ENCODE data around the gene SYCP2.

SYCP2 gene

DNA sequence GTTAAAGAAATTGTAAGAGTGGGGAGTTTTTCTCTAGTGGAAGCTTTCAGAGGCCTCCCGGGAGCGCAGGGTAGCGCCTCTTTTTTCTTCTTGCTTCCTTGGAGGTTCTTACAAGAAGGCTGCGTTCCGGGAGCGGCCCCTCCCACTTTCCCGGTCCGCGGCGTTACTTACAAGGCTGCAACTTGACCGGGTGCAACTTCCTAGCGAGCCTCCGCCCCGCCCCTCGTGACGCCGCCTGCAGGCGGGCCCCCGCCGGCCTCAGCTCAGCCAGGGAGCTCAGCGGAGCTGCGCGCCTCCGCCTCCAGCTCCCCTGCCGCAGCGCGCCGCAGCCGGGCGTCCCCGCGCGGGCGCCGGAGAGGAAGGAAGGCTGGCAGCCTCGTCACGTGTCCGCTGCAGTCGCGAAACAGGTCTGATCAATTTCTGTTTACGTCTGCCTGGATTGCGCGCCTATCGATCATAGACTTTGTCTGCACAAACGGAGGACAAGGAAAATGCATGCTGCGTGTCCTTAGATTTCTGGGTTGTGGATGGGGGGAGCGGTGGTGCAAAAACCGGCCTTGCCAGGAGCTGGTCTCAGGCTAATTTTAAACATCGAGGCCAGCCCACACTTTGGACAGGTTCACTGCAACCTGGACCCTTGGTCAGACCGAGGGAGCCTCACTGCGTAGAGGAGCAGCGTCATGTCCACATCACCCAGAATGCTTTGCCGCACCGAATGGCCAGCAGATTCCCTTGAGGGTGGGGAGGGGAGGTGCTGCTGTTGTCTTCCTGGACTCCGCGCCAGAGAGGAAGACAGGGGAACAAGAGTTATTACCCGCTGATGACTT lies 6.9 kb upstream of the SYCP2 start, which contains the start of the genes FAM217B and PPP1R3D:
FAM217B (plus strand) TSS at position 261 of the 827 bp plus-strand sequence. CDS start 3,555 bp downstream, outside the sequence.
PPP1R3D (minus strand) TSS at position 177 of the 827 bp plus-strand sequence. CDS start 374 bp downstream, outside the sequence.
- peak; percentile 92 for DNase-seq

DNA sequence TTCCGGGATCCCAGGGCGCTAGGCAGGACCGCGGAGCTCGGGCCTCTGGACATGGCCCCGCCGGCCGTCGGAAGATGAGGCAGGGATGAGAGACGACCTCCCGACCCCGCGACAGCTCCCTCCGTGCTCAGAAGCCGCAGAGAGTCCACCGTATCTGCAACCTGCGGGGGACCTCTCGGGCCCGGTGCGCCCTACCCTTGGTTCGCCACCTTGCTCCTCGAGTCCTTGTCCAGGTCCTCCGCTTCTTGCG lies 6.4 kb upstream of the SYCP2 start:
- no peak for DNase-seq

DNA sequence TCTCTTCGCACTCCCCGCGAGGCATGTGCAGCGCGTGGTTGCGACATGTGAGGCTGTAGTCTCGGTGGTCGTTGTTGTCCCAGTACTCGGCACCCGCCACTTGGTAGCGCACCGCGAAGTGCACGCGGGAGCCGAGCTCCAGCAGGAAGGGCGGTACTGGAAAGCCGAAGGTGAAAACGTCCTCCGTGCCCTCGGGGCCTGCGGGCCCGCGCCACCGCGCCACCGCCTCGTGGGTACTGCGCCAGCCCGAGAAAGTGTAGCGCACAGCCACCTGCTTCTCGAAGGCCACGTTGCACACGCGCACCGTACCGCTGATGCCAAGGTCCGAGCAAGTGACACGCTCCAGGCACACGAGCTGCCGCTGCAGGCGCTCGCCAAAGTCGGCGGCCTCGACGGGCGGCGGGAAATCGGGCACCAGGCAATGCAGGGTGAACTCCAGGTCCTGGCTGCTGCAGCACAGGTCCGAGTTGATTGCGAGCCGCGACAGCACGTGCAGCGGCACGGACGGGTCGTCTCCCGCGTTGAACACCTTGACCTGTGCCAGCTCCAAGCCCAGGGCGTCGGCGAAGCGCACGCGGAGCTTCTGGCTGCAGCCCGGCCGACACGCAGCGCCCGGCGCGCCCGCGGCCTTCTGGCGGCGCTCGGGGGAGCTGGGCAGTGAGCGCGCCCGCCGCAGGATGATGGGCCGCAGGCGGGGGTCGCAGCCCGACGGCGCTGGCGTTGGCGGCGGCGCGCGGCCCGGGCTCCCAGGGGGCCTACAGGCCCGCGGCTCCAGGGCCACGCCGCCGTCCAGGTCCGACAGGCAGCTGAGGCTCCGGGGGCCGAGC lies 5.8 kb upstream of the SYCP2 start:
- no peak for DNase-seq

DNA sequence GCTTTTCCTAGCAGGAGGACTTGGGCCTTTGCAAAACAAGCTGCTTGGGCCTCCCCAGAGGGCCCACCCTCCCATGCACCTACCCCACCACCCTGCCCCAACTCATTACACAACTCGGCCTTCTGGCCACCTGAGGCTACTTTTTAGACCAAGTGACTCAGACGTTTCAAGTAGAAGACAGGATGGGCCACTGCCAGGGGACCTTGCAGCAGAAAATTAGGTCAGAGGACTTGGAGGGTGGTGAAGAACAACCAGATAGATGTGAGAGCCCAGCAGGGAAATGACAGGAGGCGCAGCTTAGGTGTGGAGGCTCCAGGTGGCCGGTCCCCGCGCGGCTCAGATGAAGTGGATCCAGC lies 5.2 kb upstream of the SYCP2 start:
- DNase-seq, result no peak

DNA sequence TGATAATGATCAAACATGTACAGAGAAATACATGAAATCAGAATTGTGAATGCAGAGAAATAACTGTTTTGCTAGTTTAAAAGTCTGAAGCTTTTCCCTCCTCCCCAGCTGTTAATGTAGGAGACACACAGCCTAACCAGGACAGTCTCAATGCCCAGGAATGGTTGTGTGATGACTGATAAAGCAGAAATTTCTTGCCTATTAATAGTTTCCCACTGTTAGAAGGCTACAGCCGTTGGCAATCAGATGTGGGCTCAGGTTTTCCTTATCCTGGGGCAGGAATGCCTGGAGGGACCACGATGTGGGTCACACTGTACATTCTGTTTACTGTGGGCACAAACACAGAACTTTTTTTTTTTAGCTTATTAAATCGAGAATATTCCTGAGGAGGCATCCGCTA lies 4.8 kb upstream of the SYCP2 start:
- DNase-seq, result peak; percentile 31

DNA sequence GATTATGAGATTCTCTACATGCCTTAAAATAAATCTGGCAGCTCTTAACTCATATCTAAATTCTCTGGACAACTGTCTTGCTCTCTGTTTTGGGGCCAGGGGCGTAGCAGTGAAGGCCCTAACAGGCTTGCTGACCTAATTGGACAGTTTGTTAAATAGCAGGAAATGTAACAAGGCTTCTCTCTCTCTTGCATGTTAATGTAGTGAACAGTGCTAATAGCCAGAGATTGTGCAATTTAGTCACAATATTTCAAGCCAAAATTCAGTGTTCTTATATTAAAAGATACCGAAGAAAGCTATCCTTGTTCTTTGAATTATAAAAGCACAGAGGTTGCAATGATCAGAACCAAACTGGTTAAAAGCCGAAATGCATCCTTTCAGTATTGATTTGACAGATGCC lies 3.7 kb upstream of the SYCP2 start:
- DNase-seq, result no peak

DNA sequence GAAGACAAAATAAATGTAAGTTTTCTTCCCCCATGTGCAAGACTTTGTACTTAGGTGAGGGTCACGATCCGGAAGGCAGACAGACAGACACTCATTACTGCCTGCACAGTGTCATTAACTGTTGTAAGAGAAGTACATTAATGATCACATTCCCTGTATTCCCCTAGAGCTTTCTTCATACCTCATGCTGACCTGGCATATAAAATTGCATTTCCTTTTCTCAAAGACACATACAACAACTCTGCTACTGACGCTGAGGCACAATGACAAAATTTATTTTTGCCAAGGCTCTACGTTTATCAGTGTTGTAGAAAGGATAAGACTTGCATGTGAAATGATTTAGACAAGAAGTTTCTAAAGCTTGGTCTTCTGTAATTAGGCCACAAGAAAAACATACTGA lies 3.0 kb upstream of the SYCP2 start:
- DNase-seq, result no peak

- no peak for DNase-seq
Measured at GRCh38 chr20:59935457-59936185, 2.2 kb upstream of the SYCP2 start.

- DNase-seq, result peak; percentile 76
Measured at GRCh38 chr20:59933849-59934585, 580 bp upstream of the SYCP2 start.

GRCh38 chr20:59932616-59933295 lies 681 bp downstream of the SYCP2 start:
- DNase-seq, result no peak

DNA sequence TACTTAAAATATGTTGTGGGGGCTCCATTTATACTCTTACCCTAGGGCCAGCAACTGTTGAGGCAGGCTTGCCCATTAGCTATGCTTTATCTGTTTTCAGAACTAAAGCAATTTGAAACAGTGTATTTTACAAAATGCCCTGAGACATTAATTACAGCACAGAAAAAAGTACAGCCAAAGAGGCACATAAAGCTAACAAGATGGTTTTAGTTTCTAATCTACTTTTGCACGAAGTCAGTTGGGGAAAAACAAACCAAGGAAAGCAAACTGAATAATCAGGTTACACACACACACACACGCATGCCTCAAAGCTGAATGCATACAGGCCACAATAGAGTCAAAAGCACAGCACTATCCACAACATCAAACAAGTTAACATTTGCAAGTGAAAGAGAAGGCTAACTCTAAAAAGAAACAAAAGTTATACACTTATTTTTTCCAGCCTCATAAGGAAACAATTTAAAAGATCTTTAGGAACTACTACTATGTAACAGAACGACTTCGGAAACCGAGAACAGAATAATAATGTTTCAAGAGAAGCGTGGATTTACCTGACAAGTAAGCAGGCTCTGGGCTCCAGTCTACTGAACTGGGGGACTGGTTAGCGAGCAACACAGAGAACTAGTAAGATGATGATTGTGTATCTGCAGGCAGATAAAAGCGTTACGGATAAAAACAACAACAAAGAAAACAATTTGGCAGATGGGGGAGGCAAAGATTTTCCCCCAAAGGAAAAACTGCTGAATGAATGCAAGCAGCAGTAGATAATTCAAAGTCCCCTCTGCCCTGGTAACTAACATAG lies 1.7 kb downstream of the SYCP2 start:
- no peak for DNase-seq

DNA sequence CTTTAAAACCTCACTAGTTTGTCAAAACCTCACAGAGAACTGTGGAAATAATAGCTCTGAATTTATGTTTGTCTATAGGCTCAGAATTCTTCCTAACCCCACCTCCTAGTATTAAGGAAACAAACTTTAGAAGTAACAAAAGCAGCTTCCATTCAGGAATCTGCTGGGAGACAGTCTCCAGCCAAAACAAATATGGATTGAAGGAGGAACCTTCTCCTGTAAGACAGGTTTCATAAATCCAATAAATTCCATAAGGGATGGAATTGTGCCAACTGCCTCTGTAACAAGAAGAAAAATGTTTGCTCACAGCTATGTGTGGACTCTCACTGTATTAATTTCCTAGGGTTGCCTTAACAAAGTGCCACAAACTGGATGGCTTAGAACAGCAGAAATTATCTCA lies 7.5 kb downstream of the SYCP2 start:
- DNase-seq, result no peak

DNA sequence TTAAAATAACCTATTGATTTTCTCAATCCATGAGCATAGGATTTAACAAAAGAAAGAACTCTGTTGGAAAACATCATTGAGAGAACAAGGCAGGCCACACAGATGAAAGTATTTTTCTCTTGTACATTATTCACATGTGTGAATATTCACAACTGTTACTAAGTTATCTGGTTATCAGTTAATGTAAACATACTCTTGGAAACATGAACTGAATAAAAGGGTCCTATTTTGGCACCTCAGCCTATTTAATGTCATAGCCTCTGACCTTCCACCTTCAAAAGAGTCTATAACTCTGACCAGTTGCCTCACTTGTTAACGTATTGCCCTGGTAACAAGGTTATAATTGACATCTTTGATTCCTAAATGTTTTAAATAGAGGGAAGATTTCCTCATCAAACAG lies 8.1 kb downstream of the SYCP2 start:
- no peak for DNase-seq

GRCh38 chr20:59923514-59923913 lies 9.9 kb downstream of the SYCP2 start:
- DNase-seq, result no peak

- no peak for DNase-seq
Measured at GRCh38 chr20:59920944-59921343, 12.5 kb downstream of the SYCP2 start.

DNA sequence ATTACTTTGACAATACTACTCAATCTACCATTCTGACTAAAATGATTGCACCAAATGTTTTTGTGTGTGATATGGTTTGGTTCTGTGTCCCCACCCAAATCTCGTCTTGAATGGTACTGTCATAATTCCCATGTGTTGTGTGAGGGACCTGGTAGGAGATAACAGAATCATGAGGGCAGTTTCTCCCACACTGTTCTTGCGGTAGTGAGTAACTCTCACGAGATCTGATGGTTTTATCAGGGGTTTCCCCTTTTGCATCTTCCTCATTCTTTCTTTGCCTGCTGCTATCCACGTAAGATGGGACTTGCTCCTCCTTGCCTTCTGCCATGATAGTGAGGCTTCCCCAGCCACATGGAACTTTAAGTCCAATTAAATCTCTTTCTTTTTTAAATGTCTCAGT lies 20.8 kb downstream of the SYCP2 start:
- no peak for DNase-seq

- no peak for DNase-seq
Measured at GRCh38 chr20:59911041-59911440, 22.4 kb downstream of the SYCP2 start.

- DNase-seq, result no peak
Measured at GRCh38 chr20:59908855-59909254, 24.6 kb downstream of the SYCP2 start.

GRCh38 chr20:59903621-59904020 lies 29.8 kb downstream of the SYCP2 start:
- no peak for DNase-seq

DNA sequence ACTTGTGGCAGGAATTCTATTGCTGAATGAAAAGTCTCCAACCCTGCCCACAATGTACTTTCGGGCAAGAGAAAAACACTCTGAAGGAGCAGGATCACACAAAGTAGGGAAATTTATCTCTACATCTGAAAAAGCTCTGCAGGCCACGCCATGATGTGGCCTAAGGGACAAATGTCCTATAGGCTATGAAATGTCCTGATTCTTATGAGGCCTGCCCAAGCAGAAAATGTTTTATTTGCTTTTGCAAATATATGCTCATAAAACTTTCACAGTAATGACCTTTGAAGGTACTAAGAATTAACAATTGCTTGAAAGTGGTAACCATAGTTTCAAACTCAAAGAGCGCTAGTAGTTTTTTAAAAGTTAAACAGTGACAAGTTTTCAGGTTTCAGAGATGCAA lies 31.0 kb downstream of the SYCP2 start:
- DNase-seq, result no peak

DNA sequence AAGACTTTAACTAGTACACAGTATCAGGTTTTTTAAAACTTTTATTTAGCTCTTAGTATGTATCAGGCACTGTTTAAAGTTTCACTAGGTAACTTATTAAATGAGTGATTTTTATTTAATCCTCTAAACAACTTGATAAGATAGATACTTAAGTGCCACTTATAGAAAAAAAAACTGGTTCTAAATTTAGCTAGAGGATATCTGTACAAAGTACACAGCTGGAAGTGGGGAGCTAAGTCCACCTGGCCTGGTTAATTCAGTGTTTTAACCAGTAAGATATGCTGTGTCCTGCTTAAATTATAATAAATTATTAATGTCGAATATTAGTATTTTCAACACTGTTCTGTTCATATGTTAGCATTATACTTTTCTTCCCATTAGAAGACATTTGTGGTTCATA lies 37.5 kb downstream of the SYCP2 start:
- DNase-seq, result no peak
